Loucy (cell line): Measurements from ENCODE around the gene KLRK1.
"Not testable (repeated sequence)": the region's sequence is repeated elsewhere in the genome, so short reads cannot be mapped to it uniquely, and the experiment has no call there.

ENCODE experiments used
- H2AFZ ChIP-seq: fragments of 200-600 bp; sonication (generic); 2 replicates; pipeline ENCODE4 v1.6.0; 2016; ENCODE audit warnings: antibody characterized with exemption, mild to moderate bottlenecking, low read length, moderate library complexity
- H3F3A ChIP-seq: fragments of 200-600 bp; 2 replicates; pipeline ENCODE4 v1.6.0; 2016; ENCODE audit warnings: antibody characterized with exemption, low read depth, mild to moderate bottlenecking
- H3K27me3 ChIP-seq: fragments of 200-600 bp; sonication (generic); 2 replicates; pipeline ENCODE4 v1.6.1; 2014; ENCODE audit warnings: low read length, mild to moderate bottlenecking; ENCODE audit not compliant: insufficient read depth, poor library complexity, severe bottlenecking
- H3K36me3 ChIP-seq: fragments of 200-600 bp; sonication (generic); 2 replicates; pipeline ENCODE4 v1.6.1; 2016; ENCODE audit warnings: low read length; ENCODE audit not compliant: insufficient read depth
- H3K4me1 ChIP-seq: fragments of 200-600 bp; sonication (generic); 2 replicates; pipeline ENCODE4 v1.5.1; 2014; ENCODE audit warnings: low read length, mild to moderate bottlenecking; ENCODE audit not compliant: insufficient read depth, poor library complexity, severe bottlenecking
- H3K4me2 ChIP-seq: fragments of 200-600 bp; sonication (generic); 2 replicates; pipeline ENCODE4 v1.6.0; 2014; ENCODE audit warnings: antibody characterized with exemption, low read length, low read depth, mild to moderate bottlenecking; ENCODE audit not compliant: poor library complexity, severe bottlenecking
- H3K4me3 ChIP-seq: fragments of 200-600 bp; sonication (generic); 2 replicates; pipeline ENCODE4 v1.5.1; 2014; ENCODE audit warnings: low read length, mild to moderate bottlenecking, mixed read lengths; ENCODE audit not compliant: poor library complexity, severe bottlenecking
- H3K79me2 ChIP-seq: fragments of 200-600 bp; sonication (generic); 2 replicates; pipeline ENCODE4 v1.6.1; 2014; ENCODE audit warnings: low read length; ENCODE audit not compliant: insufficient read depth
- H3K9ac ChIP-seq: fragments of 200-600 bp; sonication (generic); 2 replicates; pipeline ENCODE4 v1.6.0; 2014; ENCODE audit warnings: mild to moderate bottlenecking, low read depth, low read length, moderate library complexity; ENCODE audit not compliant: poor library complexity, severe bottlenecking
- H3K9me2 ChIP-seq: fragments of 200-600 bp; sonication (generic); replicated peaks from 2 replicates; pipeline ENCODE4 v1.6.1; 2016; ENCODE audit warnings: low read depth, low read length, mixed read lengths
- H3K9me3 ChIP-seq: fragments of 200-600 bp; sonication (generic); 2 replicates; pipeline ENCODE4 v1.6.1; 2014; ENCODE audit warnings: mild to moderate bottlenecking, antibody characterized with exemption, low read length, low read depth; ENCODE audit not compliant: insufficient read depth
- H4K20me1 ChIP-seq: fragments of 200-600 bp; sonication (generic); 2 replicates; pipeline ENCODE4 v1.6.0; 2014; ENCODE audit warnings: antibody characterized with exemption, low read length, mild to moderate bottlenecking; ENCODE audit not compliant: insufficient read depth, poor library complexity, severe bottlenecking
- CTCF ChIP-seq: fragments of 200-600 bp; sonication (generic); conservative IDR thresholded peaks from 2 replicates; pipeline ENCODE4 v1.5.1; 2014; ENCODE audit warnings: mild to moderate bottlenecking, antibody characterized with exemption, low read length
- EZH2phosphoT487 ChIP-seq: fragments of 200-600 bp; IDR thresholded peaks from 2 replicates; pipeline ENCODE4 v1.6.1; 2018; ENCODE audit warnings: antibody characterized with exemption, mild to moderate bottlenecking, moderate library complexity, borderline replicate concordance

Gene KLRK1

GRCh38 chr12:10358131-10358530 is 31.7 kb downstream of the KLRK1 start:
- Histone ChIP-seq H3K79me2 (no peaks in the 10 kb centered on the region), H3K9me2 (no peaks in the 10 kb centered on the region), H4K20me1 (no peaks in the 10 kb centered on the region), H3K9ac (peak overlapping the region; percentile 50), H3F3A (no peaks in the 10 kb centered on the region), H3K4me1 (peaks cover 35% of the 10 kb centered on the region), H3K36me3 (no peaks in the 10 kb centered on the region), H3K4me2 (peak overlapping the region; percentile 38), H3K27me3 (no peaks in the 10 kb centered on the region), H3K4me3 (no peak overlapping the region), H3K9me3 (no peaks in the 10 kb centered on the region), H2AFZ (no peak overlapping the region)
- TF ChIP-seq EZH2phosphoT487: no peak
- no peak for TF ChIP-seq CTCF

GRCh38 chr12:10354502-10354901 is 35.3 kb downstream of the KLRK1 start:
- H3F3A ChIP-seq: no peaks in the 10 kb centered on the region
- no peak overlapping the region for H3K9ac ChIP-seq
- H3K27me3 ChIP-seq: no peaks in the 10 kb centered on the region
- no peaks in the 10 kb centered on the region for H3K36me3 ChIP-seq
- H3K4me2 ChIP-seq: no peak overlapping the region
- H4K20me1 ChIP-seq: no peaks in the 10 kb centered on the region
- H3K9me3 ChIP-seq: no peaks in the 10 kb centered on the region
- H3K79me2 ChIP-seq: no peaks in the 10 kb centered on the region
- TF ChIP-seq CTCF (no peak), EZH2phosphoT487 (no peak)
- H3K4me3 ChIP-seq: no peak overlapping the region
- peaks cover 11% of the 10 kb centered on the region for H3K4me1 ChIP-seq
- H2AFZ ChIP-seq: no peak overlapping the region
- H3K9me2 ChIP-seq: no peaks in the 10 kb centered on the region

GRCh38 chr12:10354071-10354470 is 35.8 kb downstream of the KLRK1 start:
- H3K36me3 ChIP-seq: no peaks in the 10 kb centered on the region
- H3K9me3 ChIP-seq: no peaks in the 10 kb centered on the region
- no peaks in the 10 kb centered on the region for H3K27me3 ChIP-seq
- no peaks in the 10 kb centered on the region for H3K9me2 ChIP-seq
- H3K9ac ChIP-seq: no peak overlapping the region
- no peak overlapping the region for H3K4me2 ChIP-seq
- H3K4me3 ChIP-seq: no peak overlapping the region
- H2AFZ ChIP-seq: no peak overlapping the region
- H3K4me1 ChIP-seq: peaks cover 8% of the 10 kb centered on the region
- no peaks in the 10 kb centered on the region for H3F3A ChIP-seq
- no peaks in the 10 kb centered on the region for H3K79me2 ChIP-seq
- TF ChIP-seq EZH2phosphoT487 (no peak), CTCF (no peak)
- no peaks in the 10 kb centered on the region for H4K20me1 ChIP-seq

- H3F3A ChIP-seq, H3K9me3 ChIP-seq, H3K27me3 ChIP-seq: not testable (repeated sequence)
Observed at GRCh38 chr12:10351457-10351856, 38.4 kb downstream of the KLRK1 start.

More at GRCh38 chr12:10351457-10351856, 38.4 kb downstream of the KLRK1 start:
- H4K20me1 ChIP-seq, H3K36me3 ChIP-seq, H3K4me1 ChIP-seq, H2AFZ ChIP-seq, H3K4me2 ChIP-seq, H3K79me2 ChIP-seq, H3K9me2 ChIP-seq, H3K4me3 ChIP-seq, H3K9ac ChIP-seq: not testable (repeated sequence)
